Breast epithelium (tissue), 3 donors: ENCODE results near the gene SERPINE1.

Experiments
- POLR2AphosphoS5 ChIP-seq, 3 donors: sonication (generic); formaldehyde crosslinking; IDR thresholded peaks; one replicate each; pipeline ENCODE4 v1.6.1; 2017; ENCODE audit warnings: antibody characterized with exemption in 3 of 3
- TF ChIP-seq, protein P1 (sequence below), 3 donors: fragments of 450-650 bp; IDR thresholded peaks; one replicate each; pipeline ENCODE4 v1.5.1; 2016 to 2017; ENCODE audit warnings: antibody characterized with exemption in 3 of 3, mild to moderate bottlenecking in 3 of 3, moderate library complexity in 3 of 3

DNA sequence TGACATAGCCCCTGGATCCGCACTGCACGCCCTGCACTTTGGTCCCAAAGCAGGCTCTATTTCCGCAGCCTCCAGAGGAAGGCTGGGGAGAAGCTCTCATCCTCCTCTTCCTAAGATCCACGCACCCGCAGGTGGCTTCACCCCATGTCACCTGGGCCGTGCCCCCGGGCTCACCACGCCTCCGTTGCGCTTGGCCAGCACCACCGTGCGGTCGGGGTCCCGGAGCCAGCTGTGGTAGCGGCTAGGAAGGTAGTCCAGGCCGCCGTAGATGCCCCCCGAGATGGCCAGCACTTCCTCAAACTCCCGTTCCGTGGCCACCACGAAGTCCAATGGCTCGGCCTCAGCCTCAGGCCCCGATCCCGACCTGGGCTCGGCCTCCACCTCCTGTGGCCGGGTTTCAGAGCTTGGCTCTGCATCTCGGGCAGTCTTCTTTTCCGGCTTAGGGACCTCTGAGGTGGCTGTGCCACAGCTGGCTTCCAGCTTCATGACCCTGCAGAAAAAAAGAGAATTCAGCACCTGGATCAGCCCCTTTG lies 47.5 kb downstream of the SERPINE1 start:
- TF ChIP-seq, protein P1, sequence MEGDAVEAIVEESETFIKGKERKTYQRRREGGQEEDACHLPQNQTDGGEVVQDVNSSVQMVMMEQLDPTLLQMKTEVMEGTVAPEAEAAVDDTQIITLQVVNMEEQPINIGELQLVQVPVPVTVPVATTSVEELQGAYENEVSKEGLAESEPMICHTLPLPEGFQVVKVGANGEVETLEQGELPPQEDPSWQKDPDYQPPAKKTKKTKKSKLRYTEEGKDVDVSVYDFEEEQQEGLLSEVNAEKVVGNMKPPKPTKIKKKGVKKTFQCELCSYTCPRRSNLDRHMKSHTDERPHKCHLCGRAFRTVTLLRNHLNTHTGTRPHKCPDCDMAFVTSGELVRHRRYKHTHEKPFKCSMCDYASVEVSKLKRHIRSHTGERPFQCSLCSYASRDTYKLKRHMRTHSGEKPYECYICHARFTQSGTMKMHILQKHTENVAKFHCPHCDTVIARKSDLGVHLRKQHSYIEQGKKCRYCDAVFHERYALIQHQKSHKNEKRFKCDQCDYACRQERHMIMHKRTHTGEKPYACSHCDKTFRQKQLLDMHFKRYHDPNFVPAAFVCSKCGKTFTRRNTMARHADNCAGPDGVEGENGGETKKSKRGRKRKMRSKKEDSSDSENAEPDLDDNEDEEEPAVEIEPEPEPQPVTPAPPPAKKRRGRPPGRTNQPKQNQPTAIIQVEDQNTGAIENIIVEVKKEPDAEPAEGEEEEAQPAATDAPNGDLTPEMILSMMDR (IDR thresholded peaks at IDR 0.05): no peak
- no peak for TF ChIP-seq POLR2AphosphoS5 (IDR thresholded peaks at IDR 0.05)
